HEK293 (cell line): Measurements from ENCODE around the gene KCNIP2.

Source experiments
- GLI4 ChIP-seq: fragments of 450-650 bp; formaldehyde crosslinking; IDR thresholded peaks from 2 replicates; pipeline ENCODE4 v1.5.1; 2016; ENCODE audit warnings: missing biosample characterization, missing genetic modification characterization
- OVOL3 ChIP-seq: fragments of 450-650 bp; formaldehyde crosslinking; IDR thresholded peaks from 2 replicates; pipeline ENCODE4 v1.5.1; 2016; ENCODE audit warnings: missing biosample characterization, missing genetic modification characterization
- YY2 ChIP-seq: fragments of 450-650 bp; formaldehyde crosslinking; IDR thresholded peaks from 2 replicates; pipeline ENCODE4 v1.5.1; 2016; ENCODE audit warnings: missing biosample characterization, missing genetic modification characterization
- ZBTB1 ChIP-seq: fragments of 450-650 bp; formaldehyde crosslinking; IDR thresholded peaks from 2 replicates; pipeline ENCODE4 v1.5.1; 2016; ENCODE audit warnings: missing biosample characterization, missing genetic modification characterization
- ZNF121 ChIP-seq: fragments of 450-650 bp; formaldehyde crosslinking; IDR thresholded peaks from 2 replicates; pipeline ENCODE4 v1.5.1; 2016; ENCODE audit warnings: missing biosample characterization, missing genetic modification characterization
- ZNF23 ChIP-seq: fragments of 450-650 bp; formaldehyde crosslinking; IDR thresholded peaks from 2 replicates; pipeline ENCODE4 v1.5.1; 2016; ENCODE audit warnings: missing biosample characterization, missing genetic modification characterization, borderline replicate concordance
- ZNF473 ChIP-seq: fragments of 450-650 bp; formaldehyde crosslinking; IDR thresholded peaks from 2 replicates; pipeline ENCODE4 v1.5.1; 2017; ENCODE audit warnings: missing biosample characterization, missing genetic modification characterization
- ZNF501 ChIP-seq: fragments of 450-650 bp; formaldehyde crosslinking; IDR thresholded peaks from 2 replicates; pipeline ENCODE4 v1.5.1; 2016; ENCODE audit warnings: missing biosample characterization, missing genetic modification characterization
- ZNF629 ChIP-seq: fragments of 450-650 bp; formaldehyde crosslinking; IDR thresholded peaks from 2 replicates; pipeline ENCODE4 v1.5.1; 2017; ENCODE audit warnings: missing biosample characterization, missing genetic modification characterization
- ZNF645 ChIP-seq: fragments of 450-650 bp; formaldehyde crosslinking; IDR thresholded peaks from 2 replicates; pipeline ENCODE4; 2016; ENCODE audit warnings: missing biosample characterization, missing genetic modification characterization
- TF ChIP-seq, protein P1 (sequence below): fragments of 450-650 bp; formaldehyde crosslinking; IDR thresholded peaks from 2 replicates; pipeline ENCODE4 v1.5.1; 2016; ENCODE audit warnings: missing biosample characterization, missing genetic modification characterization
- TF ChIP-seq, protein P2 (sequence below): fragments of 450-650 bp; formaldehyde crosslinking; IDR thresholded peaks from 2 replicates; pipeline ENCODE4 v1.5.1; 2016; ENCODE audit warnings: missing biosample characterization, missing genetic modification characterization, low read depth
- TF ChIP-seq, protein P3 (sequence below): fragments of 450-650 bp; formaldehyde crosslinking; IDR thresholded peaks from 2 replicates; pipeline ENCODE4 v1.5.1; 2016; ENCODE audit warnings: missing biosample characterization, missing genetic modification characterization
- TF ChIP-seq, protein P4 (sequence below): sonication (generic); formaldehyde crosslinking; IDR thresholded peaks from 2 replicates; pipeline ENCODE4 v1.8.1; 2022; ENCODE audit warnings: mild to moderate bottlenecking, moderate library complexity, missing genetic modification reagents

DNA sequence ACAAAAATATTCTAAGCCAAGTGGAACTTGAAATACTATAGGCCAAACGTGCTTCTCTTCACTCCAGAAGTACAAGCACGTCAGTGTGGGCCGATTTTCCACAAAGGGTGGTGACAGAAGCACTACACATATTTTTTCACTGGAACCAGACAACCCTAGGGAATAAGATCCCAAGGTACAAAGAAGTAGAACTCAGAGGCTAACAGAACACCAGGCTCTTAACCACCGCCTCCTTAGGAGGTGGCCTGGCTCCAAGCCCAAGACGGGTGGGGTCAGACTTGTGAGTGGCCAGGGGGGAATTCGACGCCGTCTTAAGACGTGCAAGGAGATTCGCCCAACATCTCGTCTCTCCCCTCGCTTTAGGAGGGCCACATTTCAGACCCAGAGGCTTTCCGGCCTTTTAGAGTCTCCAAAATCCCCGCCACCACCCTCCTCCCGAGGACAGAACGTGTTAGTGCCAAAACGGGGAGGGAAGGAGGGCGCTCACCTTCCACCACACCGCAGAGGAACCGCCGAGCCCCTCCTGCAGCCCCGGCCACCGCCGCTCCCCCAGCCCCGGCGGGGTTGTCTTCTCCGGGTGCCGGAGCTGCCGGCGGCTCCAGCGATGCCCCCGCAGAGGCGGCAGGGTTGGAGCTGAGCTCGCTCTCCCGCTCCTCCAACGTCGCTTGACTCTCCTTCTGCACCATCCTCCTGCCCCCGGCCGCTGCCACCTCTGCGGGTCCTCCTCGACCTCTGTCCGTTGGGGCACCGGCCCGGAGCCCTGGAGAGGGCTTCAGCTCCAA, 26.1 kb downstream of the KCNIP2 start:
- TF ChIP-seq, protein P1, sequence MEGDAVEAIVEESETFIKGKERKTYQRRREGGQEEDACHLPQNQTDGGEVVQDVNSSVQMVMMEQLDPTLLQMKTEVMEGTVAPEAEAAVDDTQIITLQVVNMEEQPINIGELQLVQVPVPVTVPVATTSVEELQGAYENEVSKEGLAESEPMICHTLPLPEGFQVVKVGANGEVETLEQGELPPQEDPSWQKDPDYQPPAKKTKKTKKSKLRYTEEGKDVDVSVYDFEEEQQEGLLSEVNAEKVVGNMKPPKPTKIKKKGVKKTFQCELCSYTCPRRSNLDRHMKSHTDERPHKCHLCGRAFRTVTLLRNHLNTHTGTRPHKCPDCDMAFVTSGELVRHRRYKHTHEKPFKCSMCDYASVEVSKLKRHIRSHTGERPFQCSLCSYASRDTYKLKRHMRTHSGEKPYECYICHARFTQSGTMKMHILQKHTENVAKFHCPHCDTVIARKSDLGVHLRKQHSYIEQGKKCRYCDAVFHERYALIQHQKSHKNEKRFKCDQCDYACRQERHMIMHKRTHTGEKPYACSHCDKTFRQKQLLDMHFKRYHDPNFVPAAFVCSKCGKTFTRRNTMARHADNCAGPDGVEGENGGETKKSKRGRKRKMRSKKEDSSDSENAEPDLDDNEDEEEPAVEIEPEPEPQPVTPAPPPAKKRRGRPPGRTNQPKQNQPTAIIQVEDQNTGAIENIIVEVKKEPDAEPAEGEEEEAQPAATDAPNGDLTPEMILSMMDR (tag by site-specific recombination), result no peak
- TF ChIP-seq ZNF629 (no peak), ZNF23 (tag by site-specific recombination) (no peak), ZNF473 (tag by site-specific recombination) (no peak), YY2 (tag by site-specific recombination) (no peak), OVOL3 (no peak), ZNF121 (tag by site-specific recombination) (0 out of 2 replicates have a peak, but pooled peaks have one; percentile 33), GLI4 (tag by site-specific recombination) (no peak), ZNF501 (no peak), ZNF645 (tag by site-specific recombination) (no peak), ZBTB1 (tag by site-specific recombination) (no peak)
- TF ChIP-seq, protein P2, sequence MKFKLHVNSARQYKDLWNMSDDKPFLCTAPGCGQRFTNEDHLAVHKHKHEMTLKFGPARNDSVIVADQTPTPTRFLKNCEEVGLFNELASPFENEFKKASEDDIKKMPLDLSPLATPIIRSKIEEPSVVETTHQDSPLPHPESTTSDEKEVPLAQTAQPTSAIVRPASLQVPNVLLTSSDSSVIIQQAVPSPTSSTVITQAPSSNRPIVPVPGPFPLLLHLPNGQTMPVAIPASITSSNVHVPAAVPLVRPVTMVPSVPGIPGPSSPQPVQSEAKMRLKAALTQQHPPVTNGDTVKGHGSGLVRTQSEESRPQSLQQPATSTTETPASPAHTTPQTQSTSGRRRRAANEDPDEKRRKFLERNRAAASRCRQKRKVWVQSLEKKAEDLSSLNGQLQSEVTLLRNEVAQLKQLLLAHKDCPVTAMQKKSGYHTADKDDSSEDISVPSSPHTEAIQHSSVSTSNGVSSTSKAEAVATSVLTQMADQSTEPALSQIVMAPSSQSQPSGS, result no peak
- TF ChIP-seq, protein P3, sequence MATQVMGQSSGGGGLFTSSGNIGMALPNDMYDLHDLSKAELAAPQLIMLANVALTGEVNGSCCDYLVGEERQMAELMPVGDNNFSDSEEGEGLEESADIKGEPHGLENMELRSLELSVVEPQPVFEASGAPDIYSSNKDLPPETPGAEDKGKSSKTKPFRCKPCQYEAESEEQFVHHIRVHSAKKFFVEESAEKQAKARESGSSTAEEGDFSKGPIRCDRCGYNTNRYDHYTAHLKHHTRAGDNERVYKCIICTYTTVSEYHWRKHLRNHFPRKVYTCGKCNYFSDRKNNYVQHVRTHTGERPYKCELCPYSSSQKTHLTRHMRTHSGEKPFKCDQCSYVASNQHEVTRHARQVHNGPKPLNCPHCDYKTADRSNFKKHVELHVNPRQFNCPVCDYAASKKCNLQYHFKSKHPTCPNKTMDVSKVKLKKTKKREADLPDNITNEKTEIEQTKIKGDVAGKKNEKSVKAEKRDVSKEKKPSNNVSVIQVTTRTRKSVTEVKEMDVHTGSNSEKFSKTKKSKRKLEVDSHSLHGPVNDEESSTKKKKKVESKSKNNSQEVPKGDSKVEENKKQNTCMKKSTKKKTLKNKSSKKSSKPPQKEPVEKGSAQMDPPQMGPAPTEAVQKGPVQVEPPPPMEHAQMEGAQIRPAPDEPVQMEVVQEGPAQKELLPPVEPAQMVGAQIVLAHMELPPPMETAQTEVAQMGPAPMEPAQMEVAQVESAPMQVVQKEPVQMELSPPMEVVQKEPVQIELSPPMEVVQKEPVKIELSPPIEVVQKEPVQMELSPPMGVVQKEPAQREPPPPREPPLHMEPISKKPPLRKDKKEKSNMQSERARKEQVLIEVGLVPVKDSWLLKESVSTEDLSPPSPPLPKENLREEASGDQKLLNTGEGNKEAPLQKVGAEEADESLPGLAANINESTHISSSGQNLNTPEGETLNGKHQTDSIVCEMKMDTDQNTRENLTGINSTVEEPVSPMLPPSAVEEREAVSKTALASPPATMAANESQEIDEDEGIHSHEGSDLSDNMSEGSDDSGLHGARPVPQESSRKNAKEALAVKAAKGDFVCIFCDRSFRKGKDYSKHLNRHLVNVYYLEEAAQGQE (tag by site-specific recombination), result no peak
- TF ChIP-seq, protein P4, sequence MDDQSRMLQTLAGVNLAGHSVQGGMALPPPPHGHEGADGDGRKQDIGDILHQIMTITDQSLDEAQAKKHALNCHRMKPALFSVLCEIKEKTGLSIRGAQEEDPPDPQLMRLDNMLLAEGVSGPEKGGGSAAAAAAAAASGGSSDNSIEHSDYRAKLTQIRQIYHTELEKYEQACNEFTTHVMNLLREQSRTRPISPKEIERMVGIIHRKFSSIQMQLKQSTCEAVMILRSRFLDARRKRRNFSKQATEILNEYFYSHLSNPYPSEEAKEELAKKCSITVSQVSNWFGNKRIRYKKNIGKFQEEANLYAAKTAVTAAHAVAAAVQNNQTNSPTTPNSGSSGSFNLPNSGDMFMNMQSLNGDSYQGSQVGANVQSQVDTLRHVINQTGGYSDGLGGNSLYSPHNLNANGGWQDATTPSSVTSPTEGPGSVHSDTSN, result no peak
